SJSA1 (cell line): Measurements from ENCODE around the gene RTP3. TPM values are rescaled to one million over a fixed set of nuclear protein-coding genes. Genes with fewer than 3 reads are reported as not detected.
"Not testable (repeated sequence)": the region's sequence is repeated elsewhere in the genome, so short reads cannot be mapped to it uniquely, and the experiment has no call there.

ENCODE experiments used
- DNase-seq, 2 experiments: peaks; one replicate each; pipeline ENCODE4 v3.0.0-alpha.2; 2015 to 2020; ENCODE audit warnings: low spot score in 2 of 2, low read depth in 1 of 2
- H3K27ac ChIP-seq: fragments of 250-450 bp; sonication (Bioruptor Pico); 2 replicates; pipeline ENCODE4 v1.5.1; 2020; ENCODE audit warnings: mild to moderate bottlenecking, moderate library complexity
- H3K27me3 ChIP-seq: fragments of 250-450 bp; sonication (Bioruptor Pico); replicated peaks from 2 replicates; pipeline ENCODE4 v1.5.1; 2020; ENCODE audit warnings: mild to moderate bottlenecking, moderate library complexity
- H3K36me3 ChIP-seq: fragments of 250-450 bp; sonication (Bioruptor Pico); 2 replicates; pipeline ENCODE4 v1.5.1; 2020; ENCODE audit warnings: mild to moderate bottlenecking
- H3K4me1 ChIP-seq: fragments of 250-450 bp; sonication (Bioruptor Pico); replicated peaks from 2 replicates; pipeline ENCODE4 v1.6.1; 2021; ENCODE audit warnings: mild to moderate bottlenecking
- H3K4me3 ChIP-seq: fragments of 250-450 bp; sonication (Bioruptor Pico); 2 replicates; pipeline ENCODE4 v1.5.1; 2020; ENCODE audit warnings: mild to moderate bottlenecking
- H3K9me3 ChIP-seq: fragments of 250-450 bp; sonication (Bioruptor Pico); replicated peaks from 2 replicates; pipeline ENCODE4 v1.5.1; 2020; ENCODE audit warnings: mild to moderate bottlenecking
- total RNA-seq: library from RNA; depleted of rRNA; stranded (reverse); fragments of >200 nt; shearing (Covaris generic); gene quantifications from 2 replicates; pipeline ENCODE4 v1.2.3, GENCODE V29; 2014

Gene RTP3
- total RNA-seq, 1 experiment from 2014 or later = not detected

GRCh38 chr3:46533091-46533490 lies 35.3 kb downstream of the RTP3 start:
- Histone ChIP-seq H3K4me3 (no peak overlapping the region), H3K9me3 (no peaks in the 10 kb centered on the region), H3K36me3 (no peaks in the 10 kb centered on the region), H3K4me1 (no peaks in the 10 kb centered on the region), H3K27me3 (no peaks in the 10 kb centered on the region), H3K27ac (no peak overlapping the region)
- DNase-seq = no peak

GRCh38 chr3:46535746-46536145 lies 38.0 kb downstream of the RTP3 start:
- peaks cover 16% of the 10 kb centered on the region for H3K4me1 ChIP-seq
- no peak for DNase-seq
- H3K27ac ChIP-seq = no peak overlapping the region
- H3K27me3 ChIP-seq = no peaks in the 10 kb centered on the region
- no peaks in the 10 kb centered on the region for H3K36me3 ChIP-seq
- H3K4me3 ChIP-seq = no peak overlapping the region
- no peaks in the 10 kb centered on the region; the same call in 1 of the 2 replicates for H3K9me3 ChIP-seq

GRCh38 chr3:46536758-46537157 lies 39.0 kb downstream of the RTP3 start:
- no peak overlapping the region for H3K4me3 ChIP-seq
- DNase-seq = no peak

GRCh38 chr3:46537316-46537715 lies 39.5 kb downstream of the RTP3 start:
- no peak overlapping the region for H3K4me3 ChIP-seq
- no peaks in the 10 kb centered on the region; the same call in 1 of the 2 replicates for H3K9me3 ChIP-seq
- no peaks in the 10 kb centered on the region for H3K36me3 ChIP-seq
- H3K4me1 ChIP-seq = peaks cover 22% of the 10 kb centered on the region
- no peaks in the 10 kb centered on the region for H3K27me3 ChIP-seq
- no peak for DNase-seq
- no peak overlapping the region for H3K27ac ChIP-seq

More at GRCh38 chr3:46536758-46537157, 39.0 kb downstream of the RTP3 start:
- Histone ChIP-seq H3K27ac (no peak overlapping the region), H3K36me3 (no peaks in the 10 kb centered on the region), H3K9me3 (no peaks in the 10 kb centered on the region; the same call in 1 of the 2 replicates), H3K27me3 (no peaks in the 10 kb centered on the region), H3K4me1 (peaks cover 17% of the 10 kb centered on the region)

- Histone ChIP-seq H3K9me3 (no peaks in the 10 kb centered on the region; the same call in 1 of the 2 replicates), H3K4me3 (no peak overlapping the region), H3K36me3 (no peaks in the 10 kb centered on the region), H3K27ac (no peak overlapping the region), H3K4me1 (peaks cover 27% of the 10 kb centered on the region), H3K27me3 (no peaks in the 10 kb centered on the region)
- no peak for DNase-seq
Observed at GRCh38 chr3:46537779-46538178, 40.0 kb downstream of the RTP3 start.

- not testable (repeated sequence) for H3K4me3 ChIP-seq, H3K9me3 ChIP-seq, DNase-seq, H3K27me3 ChIP-seq, H3K36me3 ChIP-seq, H3K27ac ChIP-seq
- peaks cover 30% of the 10 kb centered on the region for H3K4me1 ChIP-seq
Observed at GRCh38 chr3:46538425-46538802, 40.6 kb downstream of the RTP3 start.

GRCh38 chr3:46538803-46539442 lies 41.1 kb downstream of the RTP3 start:
- Histone ChIP-seq H3K27me3 (no peaks in the 10 kb centered on the region), H3K36me3 (no peaks in the 10 kb centered on the region), H3K4me3 (no peak overlapping the region; the same call in 1 of the 2 replicates), H3K4me1 (peaks cover 30% of the 10 kb centered on the region), H3K27ac (peak overlapping the region; percentile 51), H3K9me3 (no peaks in the 10 kb centered on the region; the same call in 1 of the 2 replicates)
- peak; percentile 24 to 49 for DNase-seq

GRCh38 chr3:46539443-46540005 lies 41.7 kb downstream of the RTP3 start:
- Histone ChIP-seq H3K4me3 (no peak overlapping the region; the same call in 1 of the 2 replicates), H3K27me3 (no peaks in the 10 kb centered on the region), H3K9me3 (no peaks in the 10 kb centered on the region; the same call in 1 of the 2 replicates), H3K27ac (peak overlapping the region; percentile 51), H3K4me1 (peaks cover 30% of the 10 kb centered on the region), H3K36me3 (no peaks in the 10 kb centered on the region)
- DNase-seq = no peak

GRCh38 chr3:46540550-46540949 lies 42.8 kb downstream of the RTP3 start:
- Histone ChIP-seq H3K9me3 (no peaks in the 10 kb centered on the region; the same call in 1 of the 2 replicates), H3K4me1 (peaks cover 30% of the 10 kb centered on the region), H3K27ac (no peak overlapping the region), H3K36me3 (no peaks in the 10 kb centered on the region), H3K27me3 (no peaks in the 10 kb centered on the region), H3K4me3 (no peak overlapping the region)
- DNase-seq = no peak

GRCh38 chr3:46541835-46542234 lies 44.1 kb downstream of the RTP3 start:
- Histone ChIP-seq H3K4me1 (peaks cover 30% of the 10 kb centered on the region), H3K4me3 (no peak overlapping the region), H3K9me3 (no peaks in the 10 kb centered on the region; the same call in 1 of the 2 replicates), H3K36me3 (no peaks in the 10 kb centered on the region), H3K27ac (no peak overlapping the region), H3K27me3 (no peaks in the 10 kb centered on the region)
- no peak for DNase-seq

- Histone ChIP-seq H3K27me3 (no peaks in the 10 kb centered on the region), H3K9me3 (no peaks in the 10 kb centered on the region; the same call in 1 of the 2 replicates), H3K36me3 (no peaks in the 10 kb centered on the region), H3K4me1 (peaks cover 30% of the 10 kb centered on the region), H3K4me3 (no peak overlapping the region), H3K27ac (0 out of 2 replicates have a peak overlapping the region, but pooled peaks have one; percentile 21)
- peak in 1 of 2 experiments; percentile 27 for DNase-seq
Observed at GRCh38 chr3:46542344-46542743, 44.6 kb downstream of the RTP3 start.

GRCh38 chr3:46542801-46543201 lies 45.0 kb downstream of the RTP3 start:
- Histone ChIP-seq H3K36me3 (no peaks in the 10 kb centered on the region), H3K4me3 (no peak overlapping the region), H3K9me3 (no peaks in the 10 kb centered on the region; the same call in 1 of the 2 replicates), H3K27ac (0 out of 2 replicates have a peak overlapping the region, but pooled peaks have one; percentile 21), H3K27me3 (no peaks in the 10 kb centered on the region), H3K4me1 (peaks cover 30% of the 10 kb centered on the region)
- no peak for DNase-seq

GRCh38 chr3:46544771-46545503 lies 47.2 kb downstream of the RTP3 start:
- no peaks in the 10 kb centered on the region for H3K36me3 ChIP-seq
- H3K9me3 ChIP-seq = no peaks in the 10 kb centered on the region
- H3K4me1 ChIP-seq = peaks cover 15% of the 10 kb centered on the region
- no peak overlapping the region for H3K27ac ChIP-seq
- no peak for DNase-seq
- no peak overlapping the region for H3K4me3 ChIP-seq
- H3K27me3 ChIP-seq = no peaks in the 10 kb centered on the region
